Measurements from ENCODE around the gene FCN2. TPM values are rescaled to one million over a fixed set of nuclear protein-coding genes. Genes with fewer than 3 reads are reported as not detected.

The FCN2 gene
- total RNA-seq, 4 donors from 2014 or later, result 1.9 TPM; not detected in 3

DNA sequence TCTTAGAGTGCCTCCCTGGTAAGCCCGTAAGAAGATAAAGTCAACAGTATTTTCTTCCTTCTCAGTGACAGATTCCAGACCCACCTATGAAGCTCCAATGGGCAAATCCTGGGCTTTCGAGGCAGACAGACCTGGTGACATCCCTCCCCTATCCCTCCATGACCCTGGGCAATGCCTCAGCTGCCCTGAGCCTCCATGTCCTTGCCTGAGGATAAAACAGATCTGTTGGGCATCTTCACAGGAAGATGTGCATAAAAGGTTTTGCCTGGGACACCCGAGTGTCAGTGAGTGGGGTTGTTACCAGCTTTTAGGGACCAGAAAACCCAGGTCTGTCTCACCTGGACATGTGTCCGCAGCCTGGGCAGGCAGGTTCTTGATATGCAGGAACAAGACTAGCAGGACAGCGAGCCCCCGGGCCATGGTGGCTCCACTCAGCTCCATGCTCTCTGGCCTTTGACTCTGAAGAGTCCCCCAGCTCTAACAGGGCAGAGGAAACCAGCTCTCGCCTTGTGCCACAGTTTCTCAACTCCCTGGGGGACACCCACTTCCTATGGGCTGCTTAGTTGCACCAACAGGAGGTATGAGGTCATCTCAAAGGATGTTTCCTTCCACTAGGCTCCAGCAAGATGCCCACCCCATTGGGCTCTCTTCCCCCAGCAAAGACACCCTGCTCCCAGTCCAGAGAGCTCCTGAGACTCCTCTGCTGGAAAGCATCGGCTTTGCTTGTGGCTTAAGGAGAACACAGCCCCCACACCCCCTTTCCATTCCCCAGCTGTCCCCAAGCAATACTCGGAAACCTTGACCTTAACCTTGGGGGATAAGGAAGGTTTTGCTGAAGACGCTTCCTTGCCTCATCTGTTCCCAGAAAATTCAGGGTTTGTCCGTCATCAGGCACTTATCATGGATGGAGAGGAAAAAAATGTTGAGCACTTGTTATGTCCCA, 37.1 kb downstream of the FCN2 start, which contains the start of gene FCN1:
Gene FCN1, minus strand, starts transcription at position 482 of the 943 bp plus-strand sequence. Its CDS starts 41 bp downstream, at position 441.
- Histone ChIP-seq H3K27ac (no peak within 1 kb of the TSS), H3K27me3 (no peaks in the 10 kb centered on the region), H3K4me1 (no peaks in the 10 kb centered on the region), H3K4me3 (no peak within 1 kb of the TSS), H3K36me3 (no peaks in the 10 kb centered on the region), H3K9me3 (peaks cover 0 to 23% (median 5%) of the 10 kb centered on the region in 4 donors)
- TF ChIP-seq, protein P1, sequence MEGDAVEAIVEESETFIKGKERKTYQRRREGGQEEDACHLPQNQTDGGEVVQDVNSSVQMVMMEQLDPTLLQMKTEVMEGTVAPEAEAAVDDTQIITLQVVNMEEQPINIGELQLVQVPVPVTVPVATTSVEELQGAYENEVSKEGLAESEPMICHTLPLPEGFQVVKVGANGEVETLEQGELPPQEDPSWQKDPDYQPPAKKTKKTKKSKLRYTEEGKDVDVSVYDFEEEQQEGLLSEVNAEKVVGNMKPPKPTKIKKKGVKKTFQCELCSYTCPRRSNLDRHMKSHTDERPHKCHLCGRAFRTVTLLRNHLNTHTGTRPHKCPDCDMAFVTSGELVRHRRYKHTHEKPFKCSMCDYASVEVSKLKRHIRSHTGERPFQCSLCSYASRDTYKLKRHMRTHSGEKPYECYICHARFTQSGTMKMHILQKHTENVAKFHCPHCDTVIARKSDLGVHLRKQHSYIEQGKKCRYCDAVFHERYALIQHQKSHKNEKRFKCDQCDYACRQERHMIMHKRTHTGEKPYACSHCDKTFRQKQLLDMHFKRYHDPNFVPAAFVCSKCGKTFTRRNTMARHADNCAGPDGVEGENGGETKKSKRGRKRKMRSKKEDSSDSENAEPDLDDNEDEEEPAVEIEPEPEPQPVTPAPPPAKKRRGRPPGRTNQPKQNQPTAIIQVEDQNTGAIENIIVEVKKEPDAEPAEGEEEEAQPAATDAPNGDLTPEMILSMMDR (IDR thresholded peaks at IDR 0.05), result no peak
- no peak for TF ChIP-seq EP300 (IDR thresholded peaks at IDR 0.05)
- TF ChIP-seq POLR2A (IDR thresholded peaks at IDR 0.05), result no peak
- no peak for DNase-seq (ENCODE audit: low spot score in 2 of 2)
- 71 to 78% methylated on average over 11 of the region's 11 CpGs for WGBS, 2 donors

DNA sequence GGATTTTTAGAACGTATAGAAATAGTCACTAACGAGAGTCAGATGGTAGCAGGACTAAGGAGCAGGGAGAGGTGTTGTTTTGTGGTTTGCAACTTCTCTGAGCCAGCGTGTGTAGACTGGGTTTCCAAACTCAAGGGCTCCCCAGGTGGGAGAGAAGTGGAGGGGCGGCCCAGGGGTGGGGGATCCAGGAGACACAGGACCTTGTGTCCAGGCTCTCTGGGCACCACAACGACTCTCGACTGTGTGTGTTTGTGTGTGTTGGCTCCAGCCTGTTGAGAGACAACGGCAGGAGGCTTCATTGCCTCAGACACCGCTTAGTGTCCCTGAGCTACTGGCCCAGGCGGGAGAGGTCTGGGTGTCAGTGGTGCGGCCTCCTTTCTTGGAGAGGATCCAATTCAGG, 38.0 kb downstream of the FCN2 start:
- no peak for DNase-seq (ENCODE audit: low spot score in 2 of 2)
- 81 to 84% methylated on average over 10 of the region's 10 CpGs for WGBS, 2 donors
- TF ChIP-seq, protein P1 (IDR thresholded peaks at IDR 0.05), result no peak
- TF ChIP-seq POLR2A (IDR thresholded peaks at IDR 0.05), result no peak

DNA sequence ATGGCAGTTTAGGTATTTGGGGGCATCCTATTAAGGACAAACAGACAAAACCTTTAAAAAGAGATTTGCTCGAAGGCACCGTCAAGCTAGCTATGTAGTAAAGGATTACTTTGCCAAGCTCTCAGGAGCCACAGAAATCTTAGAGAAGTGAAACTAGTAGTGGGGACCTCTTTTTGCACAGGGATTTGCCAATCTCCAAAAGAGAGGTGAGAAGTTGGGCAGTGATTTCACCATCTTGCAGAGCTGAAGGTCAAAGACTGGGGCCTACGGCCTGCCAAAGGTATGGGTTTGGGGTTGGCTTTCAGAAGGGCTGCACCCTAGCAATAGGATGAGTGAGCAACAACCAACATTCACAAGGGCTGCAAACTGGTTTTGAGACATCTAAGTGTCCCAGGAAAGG, 38.7 kb downstream of the FCN2 start:
- H3K27me3 ChIP-seq, result no peaks in the 10 kb centered on the region
- DNase-seq (ENCODE audit: low spot score in 2 of 2), result no peak
- H3K36me3 ChIP-seq, result no peaks in the 10 kb centered on the region
- no peak overlapping the region for H3K4me3 ChIP-seq
- TF ChIP-seq, protein P1 (IDR thresholded peaks at IDR 0.05), result no peak
- no peak for TF ChIP-seq POLR2A (IDR thresholded peaks at IDR 0.05)
- TF ChIP-seq EP300 (IDR thresholded peaks at IDR 0.05), result no peak
- H3K27ac ChIP-seq, result no peak overlapping the region
- 84 to 89% methylated on average over 3 of the region's 3 CpGs for WGBS, 2 donors
- H3K9me3 ChIP-seq, result peaks cover 0 to 23% (median 5%) of the 10 kb centered on the region in 4 donors
- no peaks in the 10 kb centered on the region for H3K4me1 ChIP-seq

More for the DNA sequence above, 38.0 kb downstream of the FCN2 start:
- Histone ChIP-seq H3K27ac (no peak overlapping the region), H3K27me3 (no peaks in the 10 kb centered on the region), H3K4me3 (no peak overlapping the region), H3K36me3 (no peaks in the 10 kb centered on the region), H3K4me1 (no peaks in the 10 kb centered on the region), H3K9me3 (peaks cover 0 to 23% (median 5%) of the 10 kb centered on the region in 4 donors)

DNA sequence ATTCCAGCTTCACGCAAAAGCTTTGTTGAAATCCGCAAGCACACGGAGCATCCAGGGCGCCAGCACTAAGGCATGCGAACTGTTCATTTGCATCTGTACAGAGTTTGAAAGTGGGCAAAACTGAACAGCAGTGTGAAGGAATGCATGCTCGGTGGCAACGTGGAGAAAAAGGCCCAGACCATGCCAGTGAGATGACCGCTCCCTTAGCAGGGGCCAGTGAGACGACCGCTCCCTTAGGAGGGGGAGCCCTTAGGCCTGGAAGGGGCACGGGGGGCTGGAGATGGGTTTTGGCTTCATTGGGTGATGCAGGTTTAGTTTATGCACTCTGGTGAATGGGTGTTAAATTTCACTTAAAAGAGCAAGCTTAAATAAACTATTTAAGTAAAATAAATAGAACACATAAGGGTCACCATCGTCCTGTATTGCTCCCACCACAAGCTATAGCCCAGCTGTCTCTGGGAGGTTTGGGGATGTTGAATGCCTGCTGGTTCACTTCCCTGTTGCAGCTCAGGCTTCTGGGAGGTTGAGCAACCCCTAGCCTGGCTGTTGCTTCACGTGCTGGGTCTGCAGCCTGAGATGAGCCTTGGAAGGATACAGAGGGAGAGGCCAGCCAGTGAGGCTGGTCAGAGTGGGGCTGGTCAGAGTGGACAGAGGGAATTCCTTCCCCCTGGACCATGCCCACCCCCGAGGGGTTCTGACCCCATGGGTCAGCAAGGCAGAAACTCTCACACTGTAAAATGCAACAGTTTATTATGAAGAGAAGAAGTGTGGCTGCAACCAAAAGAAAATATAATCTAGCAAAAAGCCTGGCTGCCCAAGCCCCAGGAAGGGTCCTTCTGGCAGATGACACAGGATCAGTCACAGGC, 41.7 kb downstream of the FCN2 start:
- DNase-seq (ENCODE audit: low spot score in 2 of 2), result peak in 1 of 2 donors; percentile 41
- peak in 1 of 2 donors; percentile 47 for TF ChIP-seq EP300 (IDR thresholded peaks at IDR 0.05)
- no peak for TF ChIP-seq POLR2A (IDR thresholded peaks at IDR 0.05)
- Histone ChIP-seq H3K27ac (no peak overlapping the region), H3K36me3 (no peaks in the 10 kb centered on the region), H3K27me3 (no peaks in the 10 kb centered on the region), H3K4me3 (no peak overlapping the region), H3K4me1 (no peaks in the 10 kb centered on the region), H3K9me3 (peaks cover 0 to 23% (median 5%) of the 10 kb centered on the region in 4 donors)
- 73 to 75% methylated on average over 14 of the region's 14 CpGs for whole genome bisulfite sequencing, 2 donors

DNA sequence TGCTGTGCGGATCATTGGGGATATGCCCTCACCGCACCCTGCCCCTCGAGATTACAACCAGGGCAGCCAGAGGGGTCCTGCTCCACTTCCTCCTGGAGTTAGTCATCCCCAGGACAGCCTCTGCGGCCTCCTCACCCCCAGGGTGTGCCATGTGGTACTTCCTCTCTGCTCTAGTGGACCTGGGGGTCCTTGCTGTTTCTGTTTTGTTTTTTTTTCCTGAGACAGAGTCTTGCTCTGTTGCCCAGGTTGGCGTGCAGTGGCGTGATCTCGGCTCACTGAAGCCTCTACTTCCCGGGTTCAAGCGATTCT, 42.3 kb downstream of the FCN2 start:
- 74% methylated on average over 9 of the region's 9 CpGs for WGBS, 2 donors
- no peak overlapping the region for H3K4me3 ChIP-seq
- H3K4me1 ChIP-seq, result no peaks in the 10 kb centered on the region
- H3K36me3 ChIP-seq, result no peaks in the 10 kb centered on the region
- H3K9me3 ChIP-seq, result peaks cover 0 to 23% (median 5%) of the 10 kb centered on the region in 4 donors
- no peaks in the 10 kb centered on the region for H3K27me3 ChIP-seq
- TF ChIP-seq POLR2A (IDR thresholded peaks at IDR 0.05), result no peak
- TF ChIP-seq EP300 (IDR thresholded peaks at IDR 0.05), result no peak
- TF ChIP-seq, protein P1 (IDR thresholded peaks at IDR 0.05), result no peak
- H3K27ac ChIP-seq, result no peak overlapping the region
- DNase-seq (ENCODE audit: low spot score in 2 of 2), result no peak
